ENCODE results near the gene ZER1. TPM values are rescaled to one million over a fixed set of nuclear protein-coding genes. Genes with fewer than 3 reads are reported as not detected.
A peak's percentile ranks its signal among the peaks of the same experiment; 100 is the strongest.
"Not testable (repeated sequence)": the region's sequence is repeated elsewhere in the genome, so short reads cannot be mapped to it uniquely, and the experiment has no call there.

The ZER1 gene
- total RNA-seq, 2 donors from 2014 or later, result 30.6 to 32.6 TPM

DNA sequence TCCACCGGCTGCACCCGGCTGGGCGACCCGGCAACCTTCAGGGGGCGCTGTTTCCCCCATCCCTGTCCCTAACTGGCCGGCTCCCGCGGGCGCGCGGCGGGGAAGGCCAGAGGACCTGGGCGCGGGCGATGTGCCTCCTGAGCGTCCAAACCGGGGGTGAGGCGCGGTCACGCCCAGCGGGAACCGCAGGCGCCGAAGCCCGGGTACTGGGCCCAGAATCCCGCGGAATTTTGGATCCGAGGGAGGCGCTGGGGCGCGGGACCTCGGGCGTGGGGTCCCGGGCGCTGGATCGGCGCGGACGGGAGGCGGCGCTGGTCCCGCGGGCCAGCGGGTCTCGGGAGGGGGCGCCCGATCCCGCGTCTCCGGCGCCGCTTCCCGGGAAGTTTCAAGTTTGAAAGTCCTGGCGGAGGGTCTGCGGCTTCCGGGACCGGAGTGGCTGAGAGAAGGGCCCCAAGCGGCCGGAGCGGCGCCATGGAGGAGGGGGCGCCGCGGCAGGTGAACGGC lies 69.2 kb downstream of the ZER1 start, which contains the start of gene PKN3:
TSS of gene PKN3 (plus strand) at position 59 of the 504 bp plus-strand sequence. CDS start at position 472, 413 bp downstream.
- peak; percentile 93 to 95 for DNase-seq
- Mint-ChIP-seq H3K27ac (peak within 1 kb of the TSS; percentile 55), H3K27me3 (ENCODE audit: low read depth) (no peaks in the 10 kb centered on the region), H3K9me3 (no peaks in the 10 kb centered on the region), H3K4me1 (ENCODE audit: low read depth) (peaks cover 17% of the 10 kb centered on the region), H3K36me3 (ENCODE audit: insufficient read depth in 2 of 2) (peaks cover 0 to 2% of the 10 kb centered on the region in 2 donors), H3K4me3 (peak within 1 kb of the TSS; percentile 62 to 83)
- ATAC-seq (replicated peaks in 1 of 2), result peak; percentile 86 to 87

DNA sequence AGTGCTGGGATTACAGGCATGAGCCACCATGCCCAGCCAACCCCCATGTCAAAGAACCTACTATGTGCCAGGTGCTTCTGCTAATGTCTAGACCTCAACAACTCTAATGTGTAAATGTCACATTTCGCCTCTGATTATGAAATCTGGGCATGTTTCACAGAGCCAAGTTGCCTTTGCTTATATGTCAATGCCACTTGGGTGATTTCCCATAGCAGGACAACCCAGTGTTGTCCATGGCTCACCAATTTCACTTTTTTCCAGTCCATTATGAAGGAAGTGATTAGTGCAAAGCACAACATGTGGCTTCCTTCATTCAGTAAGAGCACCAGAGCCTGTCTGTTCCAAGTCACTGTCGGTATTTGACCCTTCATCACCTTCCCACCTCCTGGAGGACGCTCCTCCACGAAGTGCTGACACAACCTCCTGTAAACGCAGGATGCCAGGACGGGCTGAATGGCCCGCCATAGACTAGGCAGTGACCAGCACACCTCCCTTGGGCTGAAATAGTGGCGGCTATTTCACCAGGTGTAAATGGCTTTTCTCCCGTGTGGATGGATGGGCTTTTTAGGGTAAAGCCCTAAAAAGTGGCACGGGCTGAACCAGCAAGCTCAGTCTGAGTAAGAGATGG lies 70.4 kb downstream of the ZER1 start:
- no peaks in the 10 kb centered on the region for H3K27me3 Mint-ChIP-seq (ENCODE audit: low read depth)
- peak overlapping the region; percentile 55 for H3K27ac Mint-ChIP-seq
- H3K4me1 Mint-ChIP-seq (ENCODE audit: low read depth), result peaks cover 17% of the 10 kb centered on the region
- peaks cover 0 to 2% of the 10 kb centered on the region in 2 donors for H3K36me3 Mint-ChIP-seq (ENCODE audit: insufficient read depth in 2 of 2)
- DNase-seq (no peak), ATAC-seq (replicated peaks in 1 of 2) (no peak)
- H3K4me3 Mint-ChIP-seq, result peak overlapping the region; percentile 59 to 83
- no peaks in the 10 kb centered on the region for H3K9me3 Mint-ChIP-seq

DNA sequence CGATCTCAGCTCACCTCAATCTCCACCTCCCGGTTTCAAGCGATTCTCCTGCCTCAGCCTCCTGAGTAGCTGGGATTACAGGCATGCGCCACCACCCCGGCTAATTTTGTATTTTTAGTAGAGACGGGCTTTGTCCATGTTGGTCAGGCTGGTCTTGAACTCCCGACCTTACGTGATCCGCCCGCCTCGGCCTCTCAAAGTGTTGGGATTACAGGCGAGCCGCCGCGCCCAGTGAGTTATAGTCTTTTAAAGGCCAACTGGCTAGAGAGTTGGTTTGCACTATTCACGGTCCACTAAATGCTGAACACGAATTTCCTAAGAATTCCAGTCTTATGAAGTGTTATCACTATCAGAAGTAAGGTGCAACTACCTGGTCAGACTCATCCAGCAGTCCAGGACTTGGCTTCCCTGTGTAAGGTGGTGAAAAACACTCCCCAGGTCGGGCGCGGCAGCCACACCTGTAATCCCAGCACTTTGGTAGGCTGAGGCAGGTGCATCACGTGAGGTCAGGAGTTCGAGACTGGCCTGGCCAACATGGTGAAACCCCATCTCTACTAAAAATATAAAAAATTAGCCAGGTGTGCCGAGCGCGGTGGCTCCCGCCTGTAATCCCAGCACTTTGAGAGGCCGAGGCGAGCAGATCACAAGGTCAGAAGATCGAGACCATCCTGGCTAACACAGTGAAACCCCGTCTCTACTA lies 72.5 kb downstream of the ZER1 start:
- not testable (repeated sequence) for DNase-seq; ATAC-seq (replicated peaks in 1 of 2); H3K9me3 Mint-ChIP-seq; H3K27ac Mint-ChIP-seq; H3K27me3 Mint-ChIP-seq (ENCODE audit: low read depth); H3K4me3 Mint-ChIP-seq; H3K36me3 Mint-ChIP-seq (ENCODE audit: insufficient read depth in 2 of 2)
- H3K4me1 Mint-ChIP-seq (ENCODE audit: low read depth), result peaks cover 17% of the 10 kb centered on the region

DNA sequence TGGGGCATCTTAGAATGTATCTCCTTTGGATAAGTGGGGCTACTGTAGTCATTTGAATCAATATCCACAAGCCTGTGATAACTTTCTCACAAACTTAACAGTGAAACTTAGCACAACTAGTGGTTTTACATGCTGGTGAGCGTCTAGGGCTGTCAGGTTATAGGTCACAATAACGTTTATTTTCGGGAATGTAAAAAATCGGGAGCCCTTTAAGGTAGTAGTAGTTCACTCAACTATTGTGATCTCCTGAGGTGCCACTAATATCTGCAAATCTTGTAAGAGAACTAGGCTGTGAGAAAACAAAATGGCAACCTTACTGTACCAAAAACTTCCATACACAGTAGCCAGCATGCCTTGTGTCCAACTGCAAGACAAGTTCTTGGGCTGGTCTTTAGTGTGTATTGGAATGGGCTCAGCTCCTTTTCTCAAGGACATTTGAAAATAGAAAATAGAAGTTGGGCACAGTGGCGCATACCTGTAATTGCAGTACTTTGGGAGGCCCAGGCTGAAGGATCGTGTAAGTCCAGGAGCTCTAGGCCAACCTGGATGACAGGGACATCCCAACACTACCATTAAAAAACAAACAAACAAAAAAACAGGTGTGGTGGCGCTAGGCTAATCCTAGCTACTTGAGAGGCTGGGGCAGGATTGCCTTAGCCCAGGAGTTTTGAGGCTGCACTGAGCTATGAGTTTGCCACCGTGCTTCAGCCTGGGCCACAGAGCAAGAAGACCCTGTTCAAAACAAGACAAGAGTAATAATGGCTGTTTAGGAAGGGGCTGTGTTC lies 74.6 kb downstream of the ZER1 start:
- Mint-ChIP-seq H3K27me3 (ENCODE audit: low read depth) (no peaks in the 10 kb centered on the region), H3K36me3 (ENCODE audit: insufficient read depth in 2 of 2) (peaks cover 10 to 20% of the 10 kb centered on the region in 2 donors), H3K4me3 (no peak overlapping the region), H3K4me1 (ENCODE audit: low read depth) (peaks cover 21% of the 10 kb centered on the region), H3K9me3 (no peaks in the 10 kb centered on the region), H3K27ac (peak overlapping the region; percentile 50)
- DNase-seq (no peak), ATAC-seq (replicated peaks in 1 of 2) (no peak)

DNA sequence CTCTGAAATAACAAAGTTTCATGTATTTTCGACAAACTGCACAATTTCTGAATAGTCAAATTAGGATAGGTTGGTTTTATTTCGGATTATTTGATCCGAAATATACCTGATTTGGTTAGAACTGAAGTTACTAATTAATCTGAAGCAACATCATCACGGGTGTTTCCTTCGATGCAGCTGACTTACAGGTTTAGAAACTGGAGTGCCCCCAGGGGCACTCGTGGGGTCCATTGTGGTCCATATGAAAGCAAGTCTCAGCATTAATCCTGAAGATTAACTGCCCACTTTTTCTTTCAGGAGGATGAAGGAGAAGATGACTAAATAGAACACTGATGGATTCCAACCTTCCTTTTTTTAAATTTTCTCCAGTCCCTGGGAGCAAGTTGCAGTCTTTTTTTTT lies 77.4 kb downstream of the ZER1 start:
- peaks cover 17 to 36% of the 10 kb centered on the region in 2 donors for H3K36me3 Mint-ChIP-seq (ENCODE audit: insufficient read depth in 2 of 2)
- H3K4me3 Mint-ChIP-seq, result no peak overlapping the region
- no peak for DNase-seq

DNA sequence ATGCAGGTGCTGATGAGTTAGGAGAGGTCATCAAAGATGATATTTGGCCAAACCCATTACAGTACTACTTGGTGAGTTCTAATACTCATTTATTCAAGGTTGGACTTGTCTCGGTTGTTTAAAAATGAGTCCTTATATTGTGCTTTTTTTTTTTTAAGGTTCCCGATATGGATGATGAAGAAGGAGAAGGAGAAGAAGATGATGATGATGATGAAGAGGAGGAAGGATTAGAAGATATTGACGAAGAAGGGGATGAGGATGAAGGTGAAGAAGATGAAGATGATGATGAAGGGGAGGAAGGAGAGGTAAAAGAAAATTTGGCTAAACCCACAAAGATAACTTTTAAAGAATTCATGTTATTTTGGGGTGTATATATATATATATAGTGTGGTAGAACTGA lies 78.0 kb downstream of the ZER1 start:
- peak overlapping the region in 1 of 2 donors; percentile 15 for H3K4me3 Mint-ChIP-seq
- not testable (repeated sequence) for H3K9me3 Mint-ChIP-seq; H3K27me3 Mint-ChIP-seq (ENCODE audit: low read depth); DNase-seq; ATAC-seq (replicated peaks in 1 of 2)
- H3K36me3 Mint-ChIP-seq (ENCODE audit: insufficient read depth in 2 of 2), result peaks cover 17 to 36% of the 10 kb centered on the region in 2 donors
- peaks cover 24% of the 10 kb centered on the region for H3K4me1 Mint-ChIP-seq (ENCODE audit: low read depth)
- H3K27ac Mint-ChIP-seq, result peak overlapping the region; percentile 79

More for the DNA sequence above, 77.4 kb downstream of the ZER1 start:
- Mint-ChIP-seq H3K27ac (peak overlapping the region; percentile 73), H3K4me1 (ENCODE audit: low read depth) (peaks cover 24% of the 10 kb centered on the region), H3K9me3 (no peaks in the 10 kb centered on the region), H3K27me3 (ENCODE audit: low read depth) (no peaks in the 10 kb centered on the region)
- ATAC-seq (replicated peaks in 1 of 2), result no peak

DNA sequence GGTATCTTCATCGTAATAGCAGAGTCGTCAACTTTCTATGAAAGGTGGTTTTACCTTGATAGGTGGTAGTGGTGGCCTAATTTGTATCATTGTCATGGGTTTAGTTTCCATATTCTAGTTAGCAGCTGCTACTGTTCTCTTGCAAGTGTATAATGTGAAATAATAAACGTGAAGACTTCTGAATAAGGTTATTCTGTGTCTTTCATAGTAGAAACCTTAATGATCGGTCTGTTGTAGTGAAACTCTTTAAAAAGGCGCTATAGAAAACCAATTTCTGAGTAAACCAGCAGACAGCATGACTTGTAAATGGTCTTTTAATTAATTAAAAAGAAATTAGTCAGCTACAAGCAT lies 81.1 kb downstream of the ZER1 start:
- DNase-seq (no peak), ATAC-seq (replicated peaks in 1 of 2) (no peak)
- H3K9me3 Mint-ChIP-seq, result no peaks in the 10 kb centered on the region
- H3K27ac Mint-ChIP-seq, result peak overlapping the region; percentile 96
- H3K36me3 Mint-ChIP-seq (ENCODE audit: insufficient read depth in 2 of 2), result peaks cover 20 to 36% of the 10 kb centered on the region in 2 donors
- peaks cover 51% of the 10 kb centered on the region for H3K4me1 Mint-ChIP-seq (ENCODE audit: low read depth)
- H3K4me3 Mint-ChIP-seq, result peak overlapping the region; percentile 93 to 100
- H3K27me3 Mint-ChIP-seq (ENCODE audit: low read depth), result no peaks in the 10 kb centered on the region

DNA sequence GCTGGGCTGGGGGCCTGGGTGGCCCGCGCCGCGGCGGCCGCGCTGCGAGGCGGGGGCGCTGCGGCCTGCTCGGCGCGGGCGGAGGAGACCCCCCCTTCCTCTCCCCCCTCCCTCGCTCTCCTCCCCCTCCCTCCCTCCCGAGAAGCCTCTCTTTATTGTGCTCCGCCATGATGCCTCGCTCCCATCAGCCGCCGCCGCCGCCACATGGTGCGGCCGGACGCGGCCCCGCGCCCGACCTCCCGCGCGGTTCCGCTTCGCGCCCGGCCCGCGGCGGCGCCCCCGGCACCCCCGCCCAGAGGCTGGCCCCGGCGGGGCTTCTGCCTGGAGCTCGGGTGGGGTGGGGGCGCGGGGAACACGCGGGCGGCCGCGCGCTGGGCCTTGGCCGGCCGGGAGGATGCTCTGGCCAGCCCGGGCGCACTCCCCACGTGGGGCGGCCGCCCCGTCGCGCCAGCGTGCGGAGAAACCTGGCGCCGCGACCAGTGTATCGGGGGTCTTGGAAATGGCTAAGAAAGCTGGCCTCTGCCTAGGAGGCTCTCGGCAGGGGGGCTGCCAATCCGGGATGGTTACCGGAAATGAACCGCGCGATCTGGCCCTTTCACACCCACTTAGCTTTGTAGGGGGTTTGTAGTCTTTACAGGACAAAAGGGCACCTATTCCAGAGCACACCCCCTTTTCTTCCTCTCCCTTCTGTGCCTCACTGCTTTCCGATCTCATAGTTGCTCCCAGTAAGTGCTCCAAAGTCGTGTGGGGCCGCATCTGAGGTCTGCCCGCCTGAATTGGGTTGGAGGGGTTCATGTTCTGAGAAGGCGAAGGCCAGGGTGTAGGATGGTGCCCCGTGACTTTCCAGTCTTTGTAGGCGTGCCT lies 81.7 kb downstream of the ZER1 start:
- peak overlapping the region; percentile 93 to 100 for H3K4me3 Mint-ChIP-seq
- H3K9me3 Mint-ChIP-seq, result no peaks in the 10 kb centered on the region
- peaks cover 20 to 36% of the 10 kb centered on the region in 2 donors for H3K36me3 Mint-ChIP-seq (ENCODE audit: insufficient read depth in 2 of 2)
- ATAC-seq (replicated peaks in 1 of 2) (peak; percentile 7 to 10), DNase-seq (peak; percentile 56 to 57)
- peak overlapping the region; percentile 96 for H3K27ac Mint-ChIP-seq
- H3K27me3 Mint-ChIP-seq (ENCODE audit: low read depth), result no peaks in the 10 kb centered on the region
- H3K4me1 Mint-ChIP-seq (ENCODE audit: low read depth), result peaks cover 58% of the 10 kb centered on the region

DNA sequence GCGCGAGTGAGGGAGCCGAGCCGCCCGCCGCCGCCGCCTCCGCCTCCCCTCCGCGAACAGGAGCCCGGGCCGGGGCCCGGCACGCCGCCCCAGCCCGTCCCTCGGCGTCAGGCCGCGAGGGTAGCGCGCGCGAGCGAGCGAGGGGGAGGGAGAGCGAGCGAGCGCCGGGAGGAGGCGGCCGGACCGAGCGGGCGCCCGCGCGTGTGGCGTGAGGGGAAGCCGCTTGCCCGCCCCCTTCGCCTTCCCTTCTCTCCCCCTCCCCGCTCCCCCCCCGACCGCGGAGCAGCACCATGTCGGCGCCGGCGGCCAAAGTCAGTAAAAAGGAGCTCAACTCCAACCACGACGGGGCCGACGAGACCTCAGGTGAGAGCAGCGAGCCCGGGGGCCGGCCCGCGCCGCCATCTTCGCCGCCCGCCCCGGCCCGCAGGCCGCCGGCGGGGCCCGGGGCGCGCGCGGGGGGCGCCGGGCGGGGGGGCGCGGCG lies 82.4 kb downstream of the ZER1 start:
- peak in 1 of 2 donors; percentile 62 for DNase-seq

DNA sequence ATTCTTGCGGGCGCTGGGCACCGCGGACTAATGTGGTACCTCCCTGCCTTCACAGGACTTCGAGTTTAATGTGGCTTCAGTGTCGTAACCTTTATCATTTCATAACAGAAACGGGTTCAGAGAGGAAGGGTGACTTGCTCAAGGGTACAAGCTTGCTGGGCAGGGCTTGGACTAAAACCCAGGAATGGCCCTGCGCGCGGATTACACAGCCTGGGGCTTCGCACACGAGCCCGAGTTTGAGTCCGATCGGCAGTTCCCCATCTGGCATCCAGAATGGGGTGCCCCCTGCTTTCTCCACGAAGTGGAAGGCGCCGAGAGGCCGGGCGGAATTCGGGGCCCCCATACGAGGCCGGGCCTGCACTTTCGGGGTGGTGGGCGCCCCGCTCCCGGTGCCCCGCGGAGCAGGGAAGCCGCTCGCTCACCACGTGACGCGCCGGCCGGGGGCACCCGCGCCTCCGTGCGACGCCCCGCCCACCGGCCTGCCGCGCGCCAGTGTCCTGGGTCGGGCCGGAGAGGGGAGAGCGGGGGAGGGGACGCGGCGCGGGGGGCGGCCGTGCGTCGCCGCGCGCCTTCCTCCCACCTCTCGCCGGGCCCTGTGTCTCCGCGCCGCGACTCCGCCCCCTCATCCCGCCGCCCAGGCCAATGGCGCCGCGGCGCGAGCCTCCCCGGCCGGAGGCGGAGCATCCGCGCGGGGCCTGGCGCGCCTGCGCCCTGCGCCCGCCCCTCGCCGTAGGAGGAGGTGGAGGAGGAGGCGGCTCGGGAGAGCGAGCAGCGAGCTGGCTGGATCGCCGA lies 83.0 kb downstream of the ZER1 start, which contains the start of gene SET:
TSS of gene SET (plus strand) at position 722 of the 792 bp plus-strand sequence. CDS start 361 bp downstream, outside the sequence.
- Mint-ChIP-seq H3K27me3 (ENCODE audit: low read depth) (no peaks in the 10 kb centered on the region), H3K4me1 (ENCODE audit: low read depth) (peaks cover 65% of the 10 kb centered on the region), H3K36me3 (ENCODE audit: insufficient read depth in 2 of 2) (peaks cover 21 to 29% of the 10 kb centered on the region in 2 donors), H3K27ac (peak within 1 kb of the TSS; percentile 96), H3K9me3 (no peaks in the 10 kb centered on the region), H3K4me3 (peak within 1 kb of the TSS; percentile 93 to 100)
- ATAC-seq (replicated peaks in 1 of 2) (peak; percentile 74 to 78), DNase-seq (peak; percentile 96 to 97)

More for the DNA sequence above, 82.4 kb downstream of the ZER1 start:
- Mint-ChIP-seq H3K4me1 (ENCODE audit: low read depth) (peaks cover 65% of the 10 kb centered on the region), H3K4me3 (peak overlapping the region; percentile 55 to 68), H3K9me3 (no peaks in the 10 kb centered on the region), H3K27me3 (ENCODE audit: low read depth) (no peaks in the 10 kb centered on the region), H3K36me3 (ENCODE audit: insufficient read depth in 2 of 2) (peaks cover 20 to 29% of the 10 kb centered on the region in 2 donors), H3K27ac (no peak overlapping the region)
- ATAC-seq (replicated peaks in 1 of 2), result peak in 1 of 2 donors; percentile 9

DNA sequence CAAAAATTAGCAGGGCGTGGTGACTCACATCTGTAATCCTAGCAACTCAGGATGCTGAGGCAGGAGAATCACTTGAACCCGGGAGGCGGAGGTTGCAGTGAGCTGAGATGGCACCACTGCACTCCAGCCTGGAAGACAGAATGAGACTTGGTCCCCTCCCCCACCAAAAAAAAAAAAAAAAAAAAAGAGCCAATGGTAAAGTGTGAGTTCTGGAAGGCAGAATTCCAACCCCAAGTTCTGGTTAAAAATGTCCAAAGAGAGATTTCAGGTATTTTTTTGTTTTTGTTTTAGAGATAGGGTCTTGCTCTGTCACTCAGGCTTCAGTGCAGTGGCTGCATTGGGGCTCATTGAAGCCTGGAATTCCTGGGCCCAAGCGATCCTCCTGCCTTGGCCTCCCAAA lies 84.3 kb downstream of the ZER1 start:
- Mint-ChIP-seq H3K9me3 (no peaks in the 10 kb centered on the region), H3K4me1 (ENCODE audit: low read depth) (peaks cover 68% of the 10 kb centered on the region), H3K4me3 (peak overlapping the region; percentile 55 to 97), H3K36me3 (ENCODE audit: insufficient read depth in 2 of 2) (peaks cover 16 to 24% of the 10 kb centered on the region in 2 donors), H3K27ac (peak overlapping the region; percentile 36), H3K27me3 (ENCODE audit: low read depth) (no peaks in the 10 kb centered on the region)
- no peak for ATAC-seq (replicated peaks in 1 of 2)
- DNase-seq, result no peak

All from activated T-cell treated with anti-CD3 and anti-CD28 coated beads, Interleukin-2, amount 50 U/mL, for 72 hours (primary cell).